AG04450 (cell line): ENCODE measurements around the gene OR10AG1. TPM values are rescaled to one million over a fixed set of nuclear protein-coding genes. Genes with fewer than 3 reads are reported as not detected.

Experiments
- CTCF ChIA-PET: fragments of 300-600, 350-600 bp; formaldehyde crosslinking; extraction: SDS; loops from one replicate; lab custom pipeline; 2022; ENCODE audit warnings: antibody characterized with exemption, inconsistent platforms; lab: Charles Lee
- POLR2A ChIA-PET: fragments of 350-600 bp; formaldehyde crosslinking; extraction: SDS; loops from one replicate; lab custom pipeline; 2021; ENCODE audit warnings: antibody characterized with exemption, inconsistent platforms; lab: Yijun Ruan, JAX
- DNase-seq: peaks from one replicate; pipeline ENCODE4 v3.0.0-alpha.2; 2011; ENCODE audit warnings: low read depth, low spot score
- H3K27ac ChIP-seq: one replicate; pipeline ENCODE4 v1.5.1; 2012; ENCODE audit warnings: low read depth, low read length, control low read depth
- H3K27me3 ChIP-seq: one replicate; pipeline ENCODE4 v1.6.0; 2012; ENCODE audit warnings: low read length; ENCODE audit not compliant: control insufficient read depth, insufficient read depth
- H3K4me3 ChIP-seq: 2 replicates; pipeline ENCODE4 v1.5.1; 2011; ENCODE audit warnings: mild to moderate bottlenecking, low read depth, low read length, control low read depth
- H3K9me3 ChIP-seq: 2 replicates; pipeline ENCODE4 v1.5.1; 2012; ENCODE audit warnings: low read length; ENCODE audit not compliant: control insufficient read depth, insufficient read depth
- CTCF ChIP-seq: IDR thresholded peaks from 2 replicates; pipeline ENCODE4 v1.5.1; 2011; ENCODE audit warnings: low read depth, low read length, control low read depth, inconsistent platforms
- polyA plus RNA-seq: library from polyadenylated mRNA; depleted of rRNA; stranded (reverse); fragments of >200 nt; gene quantifications from 2 replicates; pipeline ENCODE4 v1.2.3, GENCODE V29; 2011

Gene OR10AG1
- polyA plus RNA-seq, 1 experiment = not detected

- ChIA-PET CTCF (no interaction called here), POLR2A (interaction anchor here (0.6 kb wide), 1 partner anchor 1412 kb away, joined by 3 read pairs; no protein-coding TSS in a partner anchor)
- Histone ChIP-seq H3K27ac (no peak overlapping the region), H3K27me3 (no peaks in the 10 kb centered on the region), H3K4me3 (no peak overlapping the region), H3K9me3 (peaks cover 16% of the 10 kb centered on the region)
- DNase-seq = no peak
- no peak for TF ChIP-seq CTCF
Observed at GRCh38 chr11:55967914-55968313, 1.8 kb downstream of the OR10AG1 start.

GRCh38 chr11:55966391-55966790, 3.4 kb downstream of the OR10AG1 start:
- Histone ChIP-seq H3K9me3 (peaks cover 18% of the 10 kb centered on the region), H3K27ac (no peak overlapping the region), H3K4me3 (no peak overlapping the region), H3K27me3 (no peaks in the 10 kb centered on the region)
- POLR2A ChIA-PET = no interaction called here
- TF ChIP-seq CTCF = no peak
- CTCF ChIA-PET = no interaction called here
- DNase-seq = no peak

GRCh38 chr11:55956521-55956920, 13.2 kb downstream of the OR10AG1 start:
- Histone ChIP-seq H3K9me3 (peaks cover 3% of the 10 kb centered on the region; the same call in 1 of the 2 replicates), H3K4me3 (no peak overlapping the region), H3K27me3 (no peaks in the 10 kb centered on the region), H3K27ac (no peak overlapping the region)
- no peak for TF ChIP-seq CTCF
- ChIA-PET POLR2A (no interaction called here), CTCF (no interaction called here)
- no peak for DNase-seq

- no peak for TF ChIP-seq CTCF
- Histone ChIP-seq H3K27me3 (no peaks in the 10 kb centered on the region), H3K4me3 (no peak overlapping the region), H3K27ac (no peak overlapping the region), H3K9me3 (peaks cover 13% of the 10 kb centered on the region; the same call in 1 of the 2 replicates)
- CTCF ChIA-PET = no interaction called here
- no peak for DNase-seq
- POLR2A ChIA-PET = no interaction called here
Observed at GRCh38 chr11:55949330-55949729, 20.4 kb downstream of the OR10AG1 start.

- no peak overlapping the region for H3K4me3 ChIP-seq
- H3K27me3 ChIP-seq = no peaks in the 10 kb centered on the region
- H3K9me3 ChIP-seq = no peaks in the 10 kb centered on the region
- no peak overlapping the region for H3K27ac ChIP-seq
- DNase-seq = no peak
- peak; percentile 22 for TF ChIP-seq CTCF
- CTCF ChIA-PET = no interaction called here
- POLR2A ChIA-PET = no interaction called here
Observed at GRCh38 chr11:55942785-55943392, 26.9 kb downstream of the OR10AG1 start.
